Measurements from ENCODE around the gene RTN4. TPM values are rescaled to one million over a fixed set of nuclear protein-coding genes. Genes with fewer than 3 reads are reported as not detected.

The RTN4 gene
- total RNA-seq, 2 donors from 2014 or later: 180 to 225 TPM

- H3K9me3 ChIP-seq (ENCODE audit: control insufficient read depth, low read length): no peaks in the 10 kb centered on the region
- peaks cover 7% of the 10 kb centered on the region for H3K4me1 ChIP-seq (ENCODE audit: control insufficient read depth, insufficient read depth, low read length)
- no peak for DNase-seq
- no peak overlapping the region for H3K4me3 Mint-ChIP-seq
- WGBS, 2 experiments (ENCODE audit: insufficient coverage in 1 of 2, insufficient read length in 1 of 2): 99 to 100% methylated on average over 2 of the region's 2 CpGs
- no peaks in the 10 kb centered on the region for H3K27me3 Mint-ChIP-seq (ENCODE audit: insufficient read depth)
- H3K36me3 Mint-ChIP-seq (ENCODE audit: low read depth): peaks cover 15% of the 10 kb centered on the region
- peaks cover 35% of the 10 kb centered on the region for H3K36me3 ChIP-seq (ENCODE audit: control insufficient read depth, insufficient read depth, low read length)
- H3K27ac ChIP-seq (ENCODE audit: low read depth, low read length): no peak overlapping the region
- no peak for TF ChIP-seq CTCF (conservative IDR thresholded peaks at IDR 0.05)
- H3K27me3 ChIP-seq (ENCODE audit: control insufficient read depth, insufficient read depth, low read length, poor library complexity, severe bottlenecking): no peaks in the 10 kb centered on the region
- no peak overlapping the region for H3K27ac Mint-ChIP-seq
- H3K9ac ChIP-seq (ENCODE audit: extremely low read depth, low read length, poor library complexity, severe bottlenecking): no peak overlapping the region
- no peaks in the 10 kb centered on the region for H3K9me3 Mint-ChIP-seq
- peaks cover 8% of the 10 kb centered on the region for H3K4me1 Mint-ChIP-seq
- no peak overlapping the region for H3K4me3 ChIP-seq (ENCODE audit: low read length)
These were observed 25.2 kb downstream of the RTN4 start for GRCh38 chr2:55025082-55025481.

DNA sequence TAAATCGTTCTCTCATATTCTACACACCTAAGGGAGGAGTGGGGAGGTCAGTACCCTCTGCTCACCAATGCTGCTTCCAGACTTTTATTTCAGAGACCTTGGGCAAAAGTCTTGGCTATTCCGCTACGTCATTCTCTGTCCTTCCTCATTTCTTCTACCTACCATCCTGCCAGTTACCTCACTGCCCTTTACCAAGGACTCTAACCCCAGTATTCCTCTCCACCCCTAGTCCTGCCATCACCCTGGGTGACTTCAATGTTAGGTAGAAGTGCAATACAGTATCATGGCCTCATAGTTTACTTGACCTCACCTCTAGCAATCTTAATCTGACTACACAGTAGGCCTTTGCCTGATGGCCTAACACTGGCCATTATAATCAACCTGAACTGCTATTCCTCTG lies 27.8 kb downstream of the RTN4 start:
- WGBS, 2 experiments (ENCODE audit: insufficient coverage in 1 of 2, insufficient read length in 1 of 2): 89 to 93% methylated on average over 3 of the region's 3 CpGs
- no peaks in the 10 kb centered on the region for H3K4me1 ChIP-seq (ENCODE audit: control insufficient read depth, insufficient read depth, low read length)
- Mint-ChIP-seq H3K9me3 (no peaks in the 10 kb centered on the region), H3K4me1 (peaks cover 8% of the 10 kb centered on the region), H3K27me3 (ENCODE audit: insufficient read depth) (no peaks in the 10 kb centered on the region), H3K36me3 (ENCODE audit: low read depth) (peaks cover 23% of the 10 kb centered on the region), H3K27ac (no peak overlapping the region), H3K4me3 (no peak overlapping the region)
- DNase-seq: no peak
- no peaks in the 10 kb centered on the region for H3K27me3 ChIP-seq (ENCODE audit: control insufficient read depth, insufficient read depth, low read length, poor library complexity, severe bottlenecking)
- no peak for TF ChIP-seq CTCF (conservative IDR thresholded peaks at IDR 0.05)
- no peak overlapping the region for H3K4me3 ChIP-seq (ENCODE audit: low read length)
- no peak overlapping the region for H3K9ac ChIP-seq (ENCODE audit: extremely low read depth, low read length, poor library complexity, severe bottlenecking)
- peaks cover 51% of the 10 kb centered on the region for H3K36me3 ChIP-seq (ENCODE audit: control insufficient read depth, insufficient read depth, low read length)
- no peak overlapping the region for H3K27ac ChIP-seq (ENCODE audit: low read depth, low read length)
- no peaks in the 10 kb centered on the region for H3K9me3 ChIP-seq (ENCODE audit: control insufficient read depth, low read length)

GRCh38 chr2:55019526-55020258 lies 30.6 kb downstream of the RTN4 start:
- Mint-ChIP-seq H3K36me3 (ENCODE audit: low read depth) (peaks cover 26% of the 10 kb centered on the region), H3K4me3 (no peak overlapping the region), H3K4me1 (peaks cover 16% of the 10 kb centered on the region), H3K27ac (peak overlapping the region; percentile 62), H3K27me3 (ENCODE audit: insufficient read depth) (no peaks in the 10 kb centered on the region), H3K9me3 (no peaks in the 10 kb centered on the region)
- DNase-seq: no peak
- Histone ChIP-seq H3K36me3 (ENCODE audit: control insufficient read depth, insufficient read depth, low read length) (peaks cover 40% of the 10 kb centered on the region), H3K9me3 (ENCODE audit: control insufficient read depth, low read length) (no peaks in the 10 kb centered on the region), H3K27ac (ENCODE audit: low read depth, low read length) (no peak overlapping the region), H3K27me3 (ENCODE audit: control insufficient read depth, insufficient read depth, low read length, poor library complexity, severe bottlenecking) (no peaks in the 10 kb centered on the region), H3K4me3 (ENCODE audit: low read length) (no peak overlapping the region), H3K9ac (ENCODE audit: extremely low read depth, low read length, poor library complexity, severe bottlenecking) (no peak overlapping the region), H3K4me1 (ENCODE audit: control insufficient read depth, insufficient read depth, low read length) (no peaks in the 10 kb centered on the region)
- no peak for TF ChIP-seq CTCF (conservative IDR thresholded peaks at IDR 0.05)
- 77 to 83% methylated on average over 1 to 4 of the region's 5 CpGs for WGBS, 2 experiments (ENCODE audit: insufficient coverage in 1 of 2, insufficient read length in 1 of 2)
